Tibial nerve (tissue), 3 donors: ENCODE results near the gene SLC18A2.

Experiments
- CTCF ChIP-seq, 5 experiments: fragments of 200-600 bp in 3 of 5; fragments of 450-650 bp in 2 of 5; sonication (generic) in 3 of 5; IDR thresholded peaks; one replicate each; pipeline ENCODE4 v1.5.1; 2016 to 2019; ENCODE audit warnings: antibody characterized with exemption in 5 of 5, mild to moderate bottlenecking in 3 of 5, moderate library complexity in 2 of 5
- POLR2A ChIP-seq, 2 donors: fragments of 450-650 bp; IDR thresholded peaks; one replicate each; pipeline ENCODE4 v1.6.1; 2017; ENCODE audit warnings: antibody characterized with exemption in 2 of 2, mild to moderate bottlenecking in 2 of 2, moderate library complexity in 2 of 2

GRCh38 chr10:117311261-117311660, 70.3 kb downstream of the SLC18A2 start:
- no peak for TF ChIP-seq CTCF (IDR thresholded peaks at IDR 0.05)
- no peak for TF ChIP-seq POLR2A (IDR thresholded peaks at IDR 0.05)
